Activated naive CD4-positive, alpha-beta T cell treated with anti-CD3 and anti-CD28 coated beads, Interleukin-2, amount 50 U/mL, for 16 hours (primary cell): ENCODE data around the gene ZNG1A.
"Not testable (repeated sequence)": the region's sequence is repeated elsewhere in the genome, so short reads cannot be mapped to it uniquely, and the experiment has no call there.

ENCODE experiments used
- DNase-seq: peaks from one replicate; pipeline ENCODE4 v3.0.0-alpha.2; 2020

The ZNG1A gene

GRCh38 chr9:169757-170156, 9.1 kb downstream of the ZNG1A start:
- not testable (repeated sequence) for DNase-seq

DNA sequence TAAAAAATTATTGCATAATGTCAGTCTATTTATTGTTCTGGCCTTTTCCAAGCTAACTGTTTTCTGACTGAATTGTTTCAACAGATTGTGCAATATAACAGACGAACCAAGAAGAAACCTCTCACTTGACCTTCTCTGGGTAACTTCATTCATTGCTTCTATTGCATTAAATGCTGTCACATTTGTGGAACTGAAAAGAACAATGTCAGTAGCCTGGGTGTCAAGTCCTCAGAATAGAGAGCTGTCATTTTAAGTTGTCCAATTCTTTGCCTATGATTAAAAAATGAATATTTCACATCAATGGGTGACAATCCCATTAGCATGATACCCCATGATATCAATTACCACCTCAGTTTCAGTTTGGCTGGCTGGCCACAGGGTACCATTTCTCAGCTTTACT, 19.0 kb downstream of the ZNG1A start:
- DNase-seq: not testable (repeated sequence)

GRCh38 chr9:151173-151572, 27.7 kb downstream of the ZNG1A start:
- DNase-seq: not testable (repeated sequence)

DNA sequence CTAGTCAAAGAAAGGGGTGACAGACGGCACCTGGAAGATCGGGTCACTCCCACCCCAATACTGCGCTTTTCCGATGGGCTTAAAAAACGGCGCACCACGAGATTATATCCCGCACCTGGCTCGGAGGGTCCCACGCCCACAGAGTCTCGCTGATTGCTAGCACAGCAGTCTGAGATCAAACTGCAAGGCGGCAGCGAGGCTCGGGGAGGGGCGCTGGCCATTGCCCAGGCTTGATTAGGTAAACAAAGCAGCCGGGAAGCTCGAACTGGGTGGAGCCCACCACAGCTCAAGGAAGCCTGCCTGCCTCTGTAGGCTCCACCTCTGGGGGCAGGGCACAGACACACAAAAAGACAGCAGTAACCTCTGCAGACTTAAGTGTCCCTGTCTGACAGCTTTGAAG, 39.0 kb downstream of the ZNG1A start:
- not testable (repeated sequence) for DNase-seq

GRCh38 chr9:117995-118467, 60.8 kb downstream of the ZNG1A start, which contains the start of gene FOXD4:
TSS of gene FOXD4 (minus strand) at chr9:118417. CDS start at chr9:118119, 298 bp downstream.
- DNase-seq: not testable (repeated sequence)

- DNase-seq: not testable (repeated sequence)
These were observed 61.5 kb downstream of the ZNG1A start for GRCh38 chr9:117144-117994.

GRCh38 chr9:116239-117077, 62.4 kb downstream of the ZNG1A start:
- not testable (repeated sequence) for DNase-seq

DNA sequence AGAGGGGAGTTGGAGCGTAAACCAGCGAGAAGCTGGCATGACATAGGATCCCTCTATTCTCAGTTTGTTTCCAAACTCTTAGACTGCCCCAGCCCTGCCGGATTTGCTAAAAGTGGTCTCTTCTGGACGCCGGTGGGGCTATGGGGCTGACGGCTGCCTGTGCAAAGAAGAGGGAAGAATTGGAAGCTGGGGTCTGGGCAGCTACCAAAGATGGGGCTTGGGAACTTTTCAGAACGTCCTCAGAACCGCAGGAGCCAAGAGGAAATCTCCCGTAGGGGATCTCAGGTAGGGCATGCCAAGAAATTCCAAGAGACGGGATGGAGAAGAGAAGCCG, 63.8 kb downstream of the ZNG1A start:
- not testable (repeated sequence) for DNase-seq

- not testable (repeated sequence) for DNase-seq
These were observed 64.4 kb downstream of the ZNG1A start for GRCh38 chr9:114267-115117.

GRCh38 chr9:113468-114266, 65.2 kb downstream of the ZNG1A start:
- DNase-seq: peak; percentile 25

GRCh38 chr9:112589-113467, 66.0 kb downstream of the ZNG1A start:
- not testable (repeated sequence) for DNase-seq

GRCh38 chr9:110672-111071, 68.2 kb downstream of the ZNG1A start:
- DNase-seq: not testable (repeated sequence)

DNA sequence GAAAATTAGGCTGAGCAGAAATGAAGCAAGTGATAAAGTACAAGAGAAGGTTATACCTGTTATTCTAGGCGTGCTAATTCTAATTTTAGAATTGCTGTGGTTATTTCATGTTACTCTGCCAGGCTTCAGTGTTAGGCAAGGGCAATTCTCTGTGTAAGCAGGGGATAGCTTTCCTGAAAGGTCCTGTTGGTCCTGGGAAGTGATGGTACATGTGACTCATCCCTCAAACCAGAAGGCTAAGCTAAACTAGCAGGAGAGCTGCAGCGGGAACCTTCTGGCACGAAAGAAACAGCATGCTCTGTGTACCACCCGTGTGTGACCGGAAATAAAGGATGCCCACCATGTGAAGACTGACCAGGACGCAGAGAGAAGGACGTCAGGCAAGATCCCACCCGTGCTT, 69.3 kb downstream of the ZNG1A start:
- DNase-seq: not testable (repeated sequence)

- DNase-seq: not testable (repeated sequence)
These were observed 69.9 kb downstream of the ZNG1A start for GRCh38 chr9:108742-109495.

GRCh38 chr9:105991-106390, 72.9 kb downstream of the ZNG1A start:
- DNase-seq: not testable (repeated sequence)

DNA sequence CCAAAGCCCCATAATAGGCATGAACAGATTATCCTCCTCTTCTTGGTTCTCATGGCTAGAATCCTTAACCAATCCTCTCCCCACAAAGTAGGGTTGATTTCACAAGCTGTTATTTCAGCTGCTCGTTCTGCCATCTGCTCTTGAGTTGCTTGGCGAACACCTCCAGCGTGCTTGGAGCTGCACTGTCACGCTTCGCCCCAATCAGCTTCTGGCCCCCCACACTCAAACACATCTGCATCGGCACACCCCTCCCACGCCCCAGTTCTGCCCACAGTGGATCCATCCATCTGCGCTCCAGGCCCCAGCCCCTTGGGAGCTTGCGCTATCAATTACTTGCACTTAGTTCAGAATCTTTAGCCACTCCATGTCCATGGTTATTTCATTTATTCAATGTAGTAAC, 78.4 kb downstream of the ZNG1A start:
- not testable (repeated sequence) for DNase-seq

DNA sequence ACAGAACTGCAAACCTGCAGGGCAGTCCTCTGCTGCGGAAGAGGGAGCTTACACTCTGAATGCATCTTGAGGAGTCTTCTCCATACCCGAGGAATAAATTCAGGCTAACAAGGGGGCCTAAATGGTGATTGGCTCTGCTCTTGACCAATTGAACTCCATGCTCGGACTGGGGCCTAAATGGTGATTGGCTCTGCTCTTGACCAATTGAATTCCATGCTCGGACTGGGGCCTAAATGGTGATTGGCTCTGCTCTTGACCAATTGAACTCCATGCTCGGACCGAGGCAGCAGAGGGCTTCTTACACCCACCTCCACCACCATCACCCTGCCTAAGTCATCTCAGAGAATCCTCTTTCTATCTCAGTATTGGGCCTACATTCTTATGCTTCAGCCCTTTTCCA, 79.0 kb downstream of the ZNG1A start:
- not testable (repeated sequence) for DNase-seq

- not testable (repeated sequence) for DNase-seq
These were observed 80.1 kb downstream of the ZNG1A start for GRCh38 chr9:98775-99174.

- not testable (repeated sequence) for DNase-seq
These were observed 83.9 kb downstream of the ZNG1A start for GRCh38 chr9:94992-95391.

DNA sequence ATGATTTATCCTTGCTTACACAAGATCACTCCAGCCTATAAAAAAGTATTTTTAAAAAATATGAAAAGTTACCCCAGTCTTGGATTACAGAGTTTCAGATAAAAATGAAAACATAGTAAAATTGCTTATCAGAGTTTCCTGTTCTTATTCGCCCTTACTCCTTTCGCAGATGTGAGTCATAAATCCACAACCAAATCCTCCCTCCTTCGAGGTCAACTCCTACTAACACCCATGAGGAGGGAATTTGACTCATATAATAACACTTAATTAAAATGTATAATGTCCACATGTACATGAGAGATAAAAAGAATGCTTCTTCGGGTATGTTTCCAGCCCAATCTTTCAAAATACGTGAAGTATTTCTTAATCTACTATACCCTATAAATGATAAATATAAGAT, 84.5 kb downstream of the ZNG1A start:
- not testable (repeated sequence) for DNase-seq
